Glomerular endothelial cell (primary cell): ENCODE results near the gene SLC35D1. TPM values are rescaled to one million over a fixed set of nuclear protein-coding genes. Genes with fewer than 3 reads are reported as not detected.

Experiments used
- DNase-seq: peaks from one replicate; pipeline ENCODE4 v3.0.0-alpha.2; 2011; ENCODE audit warnings: low read depth, low spot score; ENCODE audit errors: extremely low read depth
- total RNA-seq: library from RNA; depleted of rRNA; stranded (reverse); fragments of >200 nt; gene quantifications from 2 replicates; pipeline ENCODE4 v1.2.3, GENCODE V29; 2015

SLC35D1 gene
- total RNA-seq, 1 donor from 2014 or later, result 4.7 TPM

DNA sequence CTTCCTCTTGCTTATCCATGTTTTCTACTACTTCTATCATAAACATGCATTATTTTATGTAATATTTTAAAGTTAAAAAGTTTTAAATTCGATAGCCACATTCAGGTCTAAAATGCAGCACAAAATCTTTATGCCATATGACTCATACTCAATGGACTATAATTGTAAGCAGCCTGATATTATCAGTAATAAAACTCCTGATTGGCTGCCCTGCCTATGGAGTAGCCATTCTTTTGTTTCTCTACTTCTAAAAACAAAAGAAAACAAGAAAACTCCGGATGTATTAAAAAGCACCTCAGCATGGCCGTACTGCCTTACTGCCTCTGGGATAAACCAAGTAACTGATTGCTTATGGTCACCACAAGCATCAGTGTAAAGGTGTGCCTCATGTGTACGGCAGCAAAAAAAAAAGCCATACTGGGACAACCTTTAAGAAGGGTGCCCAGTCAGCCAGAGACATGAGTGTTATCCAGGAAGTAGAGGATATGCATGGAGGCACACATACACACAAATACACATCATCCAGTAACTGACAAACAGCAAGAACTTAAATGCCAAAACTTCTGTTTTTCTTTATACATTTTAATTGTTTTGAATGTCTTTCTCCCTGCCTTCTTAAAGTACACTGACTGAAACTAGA lies 9.2 kb downstream of the SLC35D1 start:
- DNase-seq, result no peak

DNA sequence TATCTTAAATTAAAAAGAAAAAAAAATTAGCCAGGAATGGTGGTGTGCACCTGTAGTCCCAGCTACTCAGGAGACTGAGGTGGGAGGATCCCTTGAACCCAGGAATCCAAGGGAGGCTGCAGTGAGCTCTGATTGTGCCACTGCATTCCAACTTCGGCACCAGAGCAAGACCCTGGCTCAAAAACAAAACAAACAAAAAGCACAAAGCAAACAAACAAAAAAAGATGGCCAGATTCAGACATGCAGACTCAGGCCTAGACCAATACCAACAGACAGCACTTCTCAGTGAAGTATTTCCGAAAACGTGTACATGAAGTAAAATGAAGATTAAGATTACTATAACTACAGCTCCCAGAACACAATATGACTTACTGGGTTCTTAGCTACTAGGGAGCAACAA lies 10.6 kb downstream of the SLC35D1 start:
- DNase-seq, result no peak

DNA sequence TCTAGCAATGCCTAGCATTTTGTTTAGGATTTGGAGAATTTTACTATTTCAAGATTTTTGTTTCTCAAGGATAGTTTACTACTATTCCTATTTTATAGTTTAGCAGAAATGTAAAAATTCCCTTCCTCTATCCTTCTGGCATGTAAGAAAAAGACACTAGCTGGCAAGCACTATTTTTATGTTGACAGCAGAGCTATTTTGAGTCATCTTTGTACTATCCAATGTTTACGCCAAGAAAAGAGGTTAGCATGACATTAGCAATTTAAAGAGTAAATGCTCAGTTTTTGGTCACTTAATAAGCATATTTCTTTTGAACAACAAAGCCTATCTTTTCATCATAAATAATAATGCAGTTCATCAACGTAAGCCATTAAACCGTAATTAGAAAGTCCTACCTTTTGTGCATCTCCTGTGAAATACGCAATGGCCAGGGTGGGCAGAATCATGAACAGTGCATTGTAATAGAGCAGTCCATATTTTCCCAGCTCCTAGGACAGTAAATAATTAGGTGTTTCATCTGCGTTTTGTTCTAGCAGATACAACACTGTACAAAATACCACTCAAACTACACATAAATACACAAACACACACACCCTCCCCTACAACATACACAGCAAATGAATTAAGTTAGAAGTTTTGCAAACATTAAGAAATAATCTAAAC lies 12.0 kb downstream of the SLC35D1 start:
- DNase-seq, result no peak

DNA sequence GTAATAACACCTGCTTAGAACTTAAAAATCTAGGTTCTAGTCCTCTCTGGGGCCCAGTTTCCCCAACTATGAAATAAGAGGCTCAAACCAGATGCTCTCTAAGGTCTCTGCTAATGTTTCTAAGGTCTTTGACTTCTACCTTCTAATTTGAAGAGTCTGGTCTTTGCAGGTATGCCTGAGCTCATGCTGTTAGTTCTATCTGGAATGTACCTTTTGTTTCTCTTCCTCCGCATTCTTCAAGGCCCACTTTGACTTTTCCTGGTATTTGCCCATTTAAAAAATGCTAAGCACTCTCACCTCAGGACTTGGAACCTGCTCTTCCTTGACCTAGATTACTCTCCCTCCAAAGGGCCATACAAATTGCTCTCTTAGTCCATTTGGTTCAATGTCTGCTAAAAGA lies 13.5 kb downstream of the SLC35D1 start:
- DNase-seq, result no peak

DNA sequence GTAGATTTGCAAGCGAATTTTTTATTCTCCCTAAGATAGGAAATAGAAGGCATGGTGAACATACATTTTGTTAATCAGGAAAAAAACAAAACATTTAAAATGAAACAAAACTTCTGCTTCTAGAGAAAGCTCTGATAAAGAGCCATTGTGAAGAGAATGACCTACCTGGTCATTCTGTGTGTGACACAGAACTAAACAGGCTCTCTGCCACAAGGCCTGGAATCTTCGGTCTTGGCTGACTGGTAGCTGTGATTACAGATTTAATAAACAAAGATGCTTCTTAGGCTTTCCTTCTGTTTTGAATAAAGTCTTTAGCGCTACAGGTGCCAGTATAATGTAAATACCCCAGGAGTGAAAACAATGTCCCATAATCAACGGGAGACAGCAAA lies 22.1 kb downstream of the SLC35D1 start:
- DNase-seq, result no peak

DNA sequence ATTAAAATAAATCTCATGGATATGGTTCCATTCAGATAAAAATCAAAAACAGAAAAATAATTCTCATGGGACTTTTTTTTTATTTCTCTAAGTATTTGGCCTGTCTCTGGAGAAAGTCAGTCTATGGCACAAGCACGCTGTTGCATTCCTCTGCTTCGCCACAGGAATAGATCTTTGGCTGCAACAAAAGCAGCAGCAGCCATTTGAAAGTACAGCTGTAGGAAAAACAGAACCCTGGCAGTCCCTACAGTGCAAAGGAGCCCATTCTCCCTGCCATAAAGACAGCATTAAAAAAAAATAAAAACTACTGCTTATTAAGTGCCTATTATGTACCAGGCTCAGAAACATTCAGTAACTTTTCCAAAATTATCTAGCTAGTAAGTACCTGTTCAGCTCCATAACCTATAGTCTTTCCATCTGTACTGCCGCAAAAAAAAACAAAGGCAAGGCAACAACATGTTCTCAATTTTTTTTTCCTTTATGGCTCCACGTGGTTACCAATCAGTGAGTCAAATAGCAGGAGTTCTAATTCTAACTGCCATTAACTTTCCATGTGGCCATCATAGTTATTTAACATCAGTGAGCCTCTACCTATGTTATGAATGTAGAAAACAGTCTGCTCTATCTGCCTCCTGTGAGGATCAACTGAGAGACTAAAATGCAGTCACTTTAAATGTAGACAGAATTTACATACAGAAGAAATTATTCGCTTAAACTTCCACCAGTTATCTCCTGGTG lies 22.7 kb downstream of the SLC35D1 start:
- DNase-seq, result no peak

DNA sequence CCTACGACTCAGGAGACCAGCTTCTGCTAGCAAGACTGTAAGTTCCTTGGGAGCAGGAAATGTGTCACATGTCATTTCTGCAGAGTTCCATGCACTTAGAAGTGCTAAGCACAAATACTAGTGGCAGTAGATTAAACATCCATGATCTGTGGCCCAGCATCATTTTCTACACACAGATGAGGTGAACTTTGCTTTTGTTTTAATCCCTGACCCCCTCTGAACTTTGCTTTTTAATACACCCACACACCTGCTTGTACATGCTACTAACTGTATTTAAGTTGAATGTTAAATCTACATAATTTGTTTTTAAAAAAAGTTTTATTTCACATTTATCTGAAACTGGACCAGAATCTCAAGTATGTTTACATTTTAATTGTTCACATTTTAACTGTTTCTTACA lies 24.5 kb downstream of the SLC35D1 start:
- DNase-seq, result no peak

DNA sequence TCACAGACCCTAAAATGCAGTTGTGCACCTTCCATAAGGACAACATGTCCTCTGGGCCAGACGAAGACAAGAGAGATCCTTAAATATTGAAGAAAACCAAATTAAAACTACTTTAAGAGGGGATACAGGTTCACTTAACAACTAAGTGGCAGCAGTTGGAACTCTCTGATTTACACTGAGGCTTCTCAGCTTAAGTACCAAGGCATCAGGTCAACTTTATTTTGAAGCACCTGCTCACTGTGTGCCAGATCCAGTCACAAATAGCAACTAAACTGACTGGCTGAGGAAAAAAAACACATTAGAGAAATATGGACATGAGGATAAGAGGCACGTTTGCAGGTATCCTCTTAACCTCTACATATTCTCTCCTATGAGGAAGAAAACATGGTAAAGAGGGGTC lies 33.2 kb downstream of the SLC35D1 start:
- no peak for DNase-seq

DNA sequence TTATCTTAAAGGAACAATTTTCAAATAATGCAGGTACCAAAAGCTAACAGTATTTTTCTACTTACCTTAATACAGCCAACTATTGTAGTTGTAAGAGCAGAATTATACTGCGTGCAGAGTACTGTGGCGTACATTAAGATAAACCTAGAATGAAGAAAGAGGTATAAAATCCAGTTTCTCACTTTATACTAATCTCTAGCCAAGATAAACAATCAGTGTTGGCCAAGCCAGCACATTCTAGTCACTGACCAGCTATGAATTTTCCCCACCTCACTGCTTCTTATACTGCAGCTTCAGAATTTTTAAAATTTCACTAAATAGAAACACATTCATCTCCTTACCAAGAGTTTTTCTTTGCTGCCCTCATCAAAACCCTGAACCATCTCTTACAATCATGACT lies 33.6 kb downstream of the SLC35D1 start:
- DNase-seq, result no peak

DNA sequence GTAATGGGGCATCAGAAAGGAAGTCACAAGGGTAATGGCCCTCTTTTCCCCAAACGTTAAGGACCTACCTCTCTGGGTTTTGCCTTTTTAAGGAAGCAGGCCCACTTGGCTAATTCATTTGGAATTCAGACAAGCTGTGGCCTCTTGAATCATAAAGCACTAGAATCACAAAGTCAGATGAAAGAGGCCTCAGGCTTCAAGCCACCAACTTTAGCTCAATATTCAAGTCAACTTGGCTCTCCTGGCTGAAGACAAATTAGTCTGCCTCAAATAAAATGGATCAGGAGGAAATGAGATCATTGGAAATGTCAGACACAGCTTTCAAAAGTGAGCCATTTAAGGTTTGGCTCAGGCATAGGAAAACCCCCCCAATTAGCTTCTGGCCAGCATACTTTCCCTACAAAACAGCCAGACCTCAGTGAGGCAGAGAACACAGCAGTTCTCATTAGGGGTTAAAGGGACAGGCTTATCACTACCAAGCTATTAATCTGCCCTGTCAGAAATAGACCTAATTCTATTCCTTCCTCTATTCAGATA lies 34.3 kb downstream of the SLC35D1 start:
- DNase-seq, result peak; percentile 51

DNA sequence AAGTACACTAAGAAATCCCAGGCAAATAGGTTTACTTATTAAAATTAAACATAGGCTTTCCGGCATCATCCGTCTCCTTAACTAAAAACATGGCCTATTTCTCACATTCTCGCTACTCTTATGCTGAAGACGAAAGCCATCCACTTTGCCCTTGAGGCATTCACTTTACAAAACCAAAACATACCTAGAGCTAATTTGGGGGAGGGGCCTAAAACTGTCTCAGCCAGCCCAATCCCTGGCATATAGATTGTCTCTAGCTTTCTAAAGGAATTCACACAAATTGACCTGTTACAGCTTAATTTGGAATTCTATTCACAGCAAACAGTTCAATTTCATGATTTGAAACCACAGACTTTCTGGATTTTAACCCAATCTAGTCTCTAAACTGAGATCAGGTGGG lies 34.8 kb downstream of the SLC35D1 start:
- no peak for DNase-seq

DNA sequence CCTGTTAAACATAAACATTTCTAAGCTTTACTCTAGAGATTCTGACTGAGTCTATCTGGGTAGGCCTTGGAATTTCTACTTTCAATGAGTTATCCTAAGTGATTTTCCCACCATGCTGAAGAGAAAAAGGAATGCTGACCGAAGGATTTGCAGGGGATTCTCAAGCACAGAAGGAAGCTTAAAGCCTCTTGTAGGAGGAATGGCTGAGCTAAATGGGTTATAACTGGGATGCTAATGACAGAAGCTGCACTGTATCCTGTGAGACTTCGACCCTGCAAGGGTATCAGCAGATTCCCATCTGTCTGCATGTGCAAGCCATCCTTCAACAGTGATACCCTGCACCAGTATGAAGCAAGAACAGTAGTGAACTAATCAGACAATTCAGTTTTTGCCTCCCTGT lies 35.4 kb downstream of the SLC35D1 start:
- no peak for DNase-seq

DNA sequence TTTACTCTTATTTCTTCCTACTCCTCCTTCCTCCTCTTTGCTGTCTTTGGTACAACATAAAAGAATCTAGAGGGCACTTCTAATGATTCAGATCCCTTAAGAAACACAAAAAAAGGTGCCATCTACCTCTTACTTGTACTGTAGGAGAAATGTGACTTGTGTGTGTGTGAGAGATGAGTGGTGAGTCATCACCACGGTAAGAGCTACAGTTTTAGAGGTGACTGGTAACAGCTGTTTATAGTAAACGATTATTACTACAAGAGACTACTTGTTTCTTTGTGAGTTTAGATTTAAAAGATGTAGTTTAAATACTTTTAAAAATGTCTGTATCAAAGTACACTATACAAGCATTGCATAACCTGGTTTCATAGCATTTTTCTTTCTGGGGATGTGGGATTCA lies 40.4 kb downstream of the SLC35D1 start:
- no peak for DNase-seq

DNA sequence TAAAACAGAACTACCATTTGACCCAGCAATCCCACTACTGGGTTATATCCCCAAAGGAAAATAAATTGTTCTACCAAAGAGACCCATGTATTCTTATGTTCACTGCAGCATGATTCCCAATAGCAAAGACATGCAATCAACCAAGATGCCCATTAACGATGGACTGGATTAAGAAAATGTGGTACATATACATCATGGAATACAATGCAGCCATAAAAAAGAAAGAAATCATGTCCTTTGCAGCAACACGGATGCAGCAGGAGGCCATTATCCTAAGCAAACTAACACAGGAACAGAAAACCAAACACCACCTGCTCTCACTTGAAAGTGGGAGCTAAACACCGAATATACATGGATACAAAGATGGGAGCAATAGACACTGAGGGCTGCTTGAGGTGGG lies 44.2 kb downstream of the SLC35D1 start:
- DNase-seq, result no peak

DNA sequence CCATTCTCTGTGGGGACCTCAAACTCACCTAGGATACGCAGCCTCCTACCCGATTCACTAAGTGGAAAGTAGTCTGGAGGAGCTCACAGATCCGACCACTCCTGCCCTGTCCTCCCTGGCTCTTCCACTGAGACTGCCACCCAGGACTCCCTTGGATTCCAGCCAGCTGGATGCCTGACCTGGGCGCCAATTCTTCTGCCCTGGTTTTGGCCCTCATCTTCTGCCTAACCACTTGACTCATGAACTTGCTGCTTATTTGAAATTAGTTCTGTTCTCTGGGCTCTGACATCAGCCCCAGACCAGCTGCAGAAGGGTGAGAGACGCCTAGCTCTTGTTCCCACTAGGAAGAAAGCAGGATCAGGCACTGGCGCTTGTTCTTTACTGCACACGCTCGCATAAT lies 48.9 kb downstream of the SLC35D1 start:
- no peak for DNase-seq

DNA sequence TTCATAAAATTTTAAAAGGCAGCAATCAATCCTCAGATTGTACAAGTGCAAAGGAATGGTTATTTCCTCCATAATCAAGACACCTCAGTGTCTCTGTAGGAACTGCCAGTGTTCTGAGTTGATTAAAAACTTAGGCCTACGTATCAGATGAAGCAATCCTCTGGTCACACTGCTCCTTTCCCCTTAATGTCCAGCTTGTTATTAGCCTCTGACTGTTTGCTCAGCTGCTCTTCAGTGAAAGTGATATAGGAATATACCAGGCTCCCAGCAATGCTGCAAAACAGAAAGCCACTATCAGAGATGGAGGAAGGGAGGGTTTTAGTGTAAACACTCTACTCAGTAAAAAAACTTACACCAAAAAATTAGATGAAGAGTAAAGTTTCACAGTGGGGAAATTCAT lies 49.8 kb downstream of the SLC35D1 start:
- no peak for DNase-seq

DNA sequence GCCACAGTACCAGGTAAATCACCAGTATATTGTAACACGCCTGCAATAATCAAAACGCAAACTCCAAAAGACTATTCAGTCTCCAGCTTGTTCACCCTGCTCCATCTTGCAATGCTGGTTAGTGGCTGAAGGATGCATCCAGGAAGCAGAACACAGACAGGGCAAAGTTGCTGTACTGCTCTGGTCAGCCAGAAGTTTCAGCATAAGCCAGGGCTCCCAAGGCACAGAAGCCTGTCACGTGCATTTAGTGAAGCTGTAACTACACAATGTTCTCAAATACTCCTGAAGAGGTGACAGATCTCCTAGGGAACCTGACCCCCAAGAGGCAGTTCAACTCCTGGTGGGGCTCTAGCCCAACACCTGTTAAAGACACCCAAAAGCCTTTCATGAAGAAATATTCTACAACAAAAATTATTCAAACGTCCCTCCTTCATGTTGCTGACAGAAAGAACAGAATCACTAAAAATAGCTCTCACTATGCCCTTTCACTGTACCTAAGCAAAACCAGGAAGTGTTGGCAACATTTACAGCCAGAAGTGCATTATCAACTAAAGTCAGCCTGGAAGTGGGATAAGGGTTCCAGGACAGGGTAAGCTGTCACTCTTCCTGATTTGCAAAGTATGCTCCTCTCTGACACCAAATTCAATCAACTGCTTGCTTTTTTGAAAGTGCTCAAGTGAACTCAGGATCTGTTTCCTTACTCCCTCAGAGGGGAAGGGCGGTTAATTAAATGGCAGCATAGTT lies 52.1 kb downstream of the SLC35D1 start:
- no peak for DNase-seq

DNA sequence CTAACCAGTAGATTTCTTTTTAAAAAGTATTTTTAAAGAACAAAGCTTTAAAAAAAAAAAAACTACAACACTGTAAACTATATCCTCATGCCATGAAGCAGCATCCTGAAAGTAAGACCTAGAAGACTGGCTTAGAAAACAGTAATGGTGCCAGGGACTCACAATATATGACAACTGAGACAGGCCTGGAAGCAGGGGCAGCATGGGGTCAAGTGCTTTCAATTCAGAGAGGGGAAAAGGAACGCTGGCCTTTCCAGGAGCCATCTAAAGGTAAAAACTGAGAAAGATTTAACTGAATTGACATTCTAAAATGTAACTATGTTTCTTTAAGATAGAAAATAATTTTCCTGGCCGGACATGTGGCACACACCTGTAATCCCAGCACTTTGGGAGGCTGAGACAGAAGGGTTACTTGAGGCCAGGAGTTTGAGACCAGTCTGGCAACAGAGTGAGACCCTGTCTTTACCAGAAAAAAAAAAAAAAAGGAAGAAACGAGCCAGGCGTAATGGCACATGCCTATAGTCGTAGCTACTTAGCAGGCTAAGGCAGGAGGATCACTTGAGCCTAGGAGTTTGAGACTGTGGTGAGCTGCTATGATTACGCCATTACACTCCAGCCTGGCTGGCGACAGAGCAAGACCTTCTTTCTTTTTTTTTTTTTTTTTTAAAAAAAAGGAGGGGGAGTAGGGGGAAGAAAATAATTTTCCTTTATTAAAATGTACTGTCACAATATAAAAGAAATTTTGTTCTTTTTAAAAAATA lies 54.1 kb downstream of the SLC35D1 start:
- DNase-seq, result no peak

DNA sequence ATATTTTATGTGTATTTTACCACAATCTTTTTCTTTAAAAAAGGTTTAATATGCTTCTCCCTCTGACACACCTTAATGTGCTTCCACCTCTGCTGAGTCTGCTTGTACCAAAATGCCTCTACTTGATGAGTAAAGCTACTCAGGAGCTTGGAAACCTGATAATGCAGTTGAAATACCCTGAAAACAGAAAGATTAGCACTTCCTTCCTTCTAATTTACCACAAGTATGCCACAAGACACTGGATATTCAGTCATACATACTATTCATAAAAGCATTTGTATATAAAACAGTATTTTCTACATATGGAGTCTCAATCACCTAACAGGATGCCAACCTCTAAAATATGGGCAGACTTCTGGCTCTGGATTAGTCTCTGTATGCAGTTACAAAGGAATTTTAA lies 55.0 kb downstream of the SLC35D1 start:
- DNase-seq, result no peak

DNA sequence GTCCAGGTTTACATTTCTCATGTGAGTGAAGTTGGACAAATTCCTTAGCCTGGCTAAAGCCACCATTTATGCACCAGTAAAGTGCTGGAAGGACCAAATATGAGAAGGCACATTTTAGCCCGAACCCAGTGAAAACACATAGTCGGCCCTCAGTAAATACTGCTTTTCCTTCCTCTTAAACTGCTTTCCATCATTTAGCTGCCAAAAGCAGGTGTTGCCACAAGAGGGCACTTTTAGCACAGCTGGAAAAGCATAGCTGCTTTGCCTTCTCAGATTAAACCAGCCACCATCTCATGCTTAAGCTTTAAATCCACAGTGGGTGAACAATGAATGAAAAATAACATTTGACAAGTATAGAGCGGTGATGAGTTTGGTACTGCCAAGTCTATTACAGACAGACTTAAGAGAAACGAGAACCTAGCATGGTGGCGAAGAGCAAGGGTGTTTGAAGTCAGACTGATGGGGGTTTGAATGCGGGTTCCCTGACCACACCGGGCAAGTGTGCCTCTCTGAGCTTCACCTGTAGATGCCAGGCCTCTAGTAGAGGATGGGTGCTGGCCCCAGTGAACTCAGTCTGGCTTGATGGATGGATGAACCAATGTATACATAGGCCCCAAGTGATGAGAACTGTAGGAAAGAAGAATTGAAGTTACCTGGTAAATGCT lies 57.8 kb downstream of the SLC35D1 start:
- peak; percentile 42 for DNase-seq
